BJ (cell line): ENCODE data around the gene GBX1. TPM values are rescaled to one million over a fixed set of nuclear protein-coding genes. Genes with fewer than 3 reads are reported as not detected.

ENCODE experiments used
- CTCF ChIA-PET: fragments of 350-600 bp; formaldehyde crosslinking; extraction: SDS; loops from one replicate; lab custom pipeline; 2021; ENCODE audit warnings: antibody characterized with exemption, inconsistent platforms; lab: Yijun Ruan, JAX
- POLR2A ChIA-PET: fragments of 300-600 bp; sonication (Branson Sonifier 250); formaldehyde crosslinking; extraction: SDS; loops from one replicate; lab custom pipeline; 2021; ENCODE audit warnings: antibody characterized with exemption; lab: Charles Lee
- DNase-seq: peaks from one replicate; pipeline ENCODE4 v3.0.0-alpha.2; 2011; ENCODE audit warnings: low read depth
- H3K27me3 ChIP-seq: 2 replicates; pipeline ENCODE4 v1.6.0; 2011; ENCODE audit warnings: low read length; ENCODE audit not compliant: control insufficient read depth, insufficient read depth
- H3K36me3 ChIP-seq: 2 replicates; pipeline ENCODE4 v1.5.1; 2011; ENCODE audit warnings: low read length; ENCODE audit not compliant: control insufficient read depth, insufficient read depth
- H3K4me3 ChIP-seq: 2 replicates; pipeline ENCODE4 v1.5.1; 2011; ENCODE audit warnings: low read depth, mild to moderate bottlenecking, control low read depth, low read length
- CTCF ChIP-seq: IDR thresholded peaks from 2 replicates; pipeline ENCODE4 v1.5.1; 2011; ENCODE audit warnings: low read depth, mild to moderate bottlenecking, control low read depth, inconsistent platforms, low read length, moderate library complexity; ENCODE audit not compliant: insufficient read depth
- polyA plus RNA-seq: library from polyadenylated mRNA; depleted of rRNA; stranded (reverse); fragments of >200 nt; gene quantifications from 2 replicates; pipeline ENCODE4 v1.2.3, GENCODE V29; 2011

GBX1 gene
- polyA plus RNA-seq, 1 experiment = not detected

DNA sequence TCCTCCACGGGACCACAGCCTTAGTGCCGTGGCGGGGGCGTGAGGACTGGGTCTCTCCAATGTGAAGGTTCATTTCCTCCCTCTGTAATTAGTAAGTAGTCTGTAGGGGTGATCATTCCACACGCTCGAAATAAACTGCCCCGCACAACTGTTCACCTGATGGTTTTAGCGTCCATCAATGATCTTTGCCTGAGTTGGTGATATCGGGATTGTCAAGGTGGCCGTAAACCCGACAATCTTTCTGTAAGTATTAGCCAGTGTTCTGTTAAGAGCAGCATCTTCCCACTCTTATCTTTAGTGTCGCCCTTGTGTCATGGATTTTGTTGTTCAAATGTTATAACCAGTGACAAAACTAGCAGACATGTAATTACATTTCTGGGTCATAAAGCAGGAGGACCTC, 63.5 kb downstream of the GBX1 start:
- TF ChIP-seq CTCF = no peak
- H3K4me3 ChIP-seq = no peak overlapping the region
- DNase-seq = no peak
- POLR2A ChIA-PET = no interaction called here
- CTCF ChIA-PET = interaction anchor here (0.7 to 3.2 kb wide), 6 partner anchors 8 to 85 kb away, joined by 3 to 16 read pairs (median 4); partner anchors contain the start of gene CDK5
- no peaks in the 10 kb centered on the region for H3K27me3 ChIP-seq
- no peaks in the 10 kb centered on the region; the same call in 1 of the 2 replicates for H3K36me3 ChIP-seq

DNA sequence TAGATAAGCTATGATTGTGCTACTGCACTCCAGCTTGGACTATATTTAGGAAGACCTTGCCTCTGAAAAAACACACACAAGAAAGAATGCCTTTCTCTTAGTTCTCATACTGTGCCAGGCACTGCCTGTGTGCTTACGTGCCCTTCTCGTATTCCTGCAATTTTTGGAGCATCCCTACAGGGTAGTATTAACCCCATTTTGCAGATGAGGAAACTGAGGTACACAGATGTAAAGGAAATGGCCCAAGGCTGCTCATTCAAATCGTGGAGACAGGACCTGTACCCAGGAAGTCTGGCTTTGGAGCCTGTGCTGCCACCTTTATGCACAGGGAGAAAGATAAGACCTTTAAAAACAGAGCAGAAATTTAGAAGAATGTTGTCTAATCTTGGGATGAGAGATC, 64.5 kb downstream of the GBX1 start:
- Histone ChIP-seq H3K27me3 (no peaks in the 10 kb centered on the region), H3K4me3 (no peak overlapping the region), H3K36me3 (no peaks in the 10 kb centered on the region; the same call in 1 of the 2 replicates)
- ChIA-PET POLR2A (no interaction called here), CTCF (interaction anchor here (0.9 to 3.2 kb wide), 4 partner anchors 11 to 84 kb away, joined by 3 to 16 read pairs (median 4); partner anchors contain the start of gene CDK5)
- no peak for DNase-seq
- no peak for TF ChIP-seq CTCF

DNA sequence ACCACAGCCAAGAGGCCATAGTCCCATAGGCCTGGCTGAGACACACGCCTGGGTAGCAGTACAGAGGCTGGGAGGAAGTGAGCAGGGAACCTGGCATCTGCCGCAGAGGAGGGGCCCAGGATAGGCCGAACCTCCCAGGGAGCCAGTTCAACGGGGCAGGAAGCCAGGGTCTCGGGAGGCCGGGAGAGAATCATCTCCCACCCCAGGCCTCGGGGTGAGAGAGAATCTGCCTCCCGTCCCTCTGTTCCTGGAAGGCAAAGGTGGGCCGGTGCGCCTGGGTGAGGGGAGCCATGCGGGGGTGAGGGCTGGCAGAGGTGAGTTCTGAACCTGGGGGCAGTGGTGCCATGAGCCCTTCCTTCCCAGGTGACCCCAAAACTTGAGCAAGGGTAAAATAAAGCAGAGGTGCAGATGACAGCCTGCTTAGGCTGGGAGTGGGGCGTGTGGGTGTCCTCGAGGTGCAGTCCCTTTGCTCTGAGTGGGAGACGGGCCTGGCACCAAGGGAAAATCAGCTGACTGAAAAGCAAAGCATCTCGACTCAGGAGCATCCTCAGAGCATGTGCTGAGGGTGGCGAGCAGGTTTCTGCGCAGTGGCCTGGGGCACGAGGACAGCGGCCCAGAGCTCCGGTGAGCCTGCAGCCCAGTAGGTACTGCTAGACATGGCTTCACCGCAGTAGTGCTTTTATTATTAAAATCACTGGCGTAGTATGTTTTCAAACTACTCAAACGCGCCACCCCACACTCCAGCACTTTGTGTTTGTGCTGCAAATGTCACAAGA, 65.7 kb downstream of the GBX1 start:
- no peak for DNase-seq
- TF ChIP-seq CTCF = no peak
- POLR2A ChIA-PET = no interaction called here

DNA sequence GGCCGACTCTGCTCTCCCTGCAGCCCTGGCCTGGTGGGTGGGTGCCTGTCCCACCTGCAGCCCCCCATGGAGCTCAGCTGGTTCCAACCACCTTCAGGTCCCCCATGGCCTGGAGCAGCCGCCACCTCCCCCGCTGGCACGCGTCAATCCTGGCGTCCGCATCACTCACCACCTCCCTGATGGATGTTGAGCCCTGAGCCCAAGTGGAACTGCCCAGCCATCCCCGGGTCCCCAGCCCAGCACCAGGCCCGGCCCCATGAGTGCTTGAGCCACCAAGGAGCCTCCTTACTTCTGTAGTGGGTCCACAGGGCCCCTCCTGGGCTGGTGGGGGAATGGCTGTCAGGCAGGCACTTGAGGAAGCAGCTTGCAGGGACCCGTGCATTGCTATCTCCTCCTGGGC, 66.6 kb downstream of the GBX1 start:
- POLR2A ChIA-PET = no interaction called here
- Histone ChIP-seq H3K4me3 (no peak overlapping the region), H3K36me3 (peaks cover 3% of the 10 kb centered on the region; the same call in 1 of the 2 replicates), H3K27me3 (no peaks in the 10 kb centered on the region)
- no peak for DNase-seq
- CTCF ChIA-PET = interaction anchor here (1.3 to 2.3 kb wide), 2 partner anchors 9 to 10 kb away, joined by 3 to 11 read pairs; no protein-coding TSS in a partner anchor
- no peak for TF ChIP-seq CTCF

More for the DNA sequence above, 65.7 kb downstream of the GBX1 start:
- CTCF ChIA-PET = interaction anchor here (2.3 to 3.2 kb wide), 2 partner anchors 9 to 83 kb away, joined by 11 to 16 read pairs; no protein-coding TSS in a partner anchor
- Histone ChIP-seq H3K27me3 (no peaks in the 10 kb centered on the region), H3K4me3 (no peak overlapping the region), H3K36me3 (peaks cover 1% of the 10 kb centered on the region; the same call in 1 of the 2 replicates)

DNA sequence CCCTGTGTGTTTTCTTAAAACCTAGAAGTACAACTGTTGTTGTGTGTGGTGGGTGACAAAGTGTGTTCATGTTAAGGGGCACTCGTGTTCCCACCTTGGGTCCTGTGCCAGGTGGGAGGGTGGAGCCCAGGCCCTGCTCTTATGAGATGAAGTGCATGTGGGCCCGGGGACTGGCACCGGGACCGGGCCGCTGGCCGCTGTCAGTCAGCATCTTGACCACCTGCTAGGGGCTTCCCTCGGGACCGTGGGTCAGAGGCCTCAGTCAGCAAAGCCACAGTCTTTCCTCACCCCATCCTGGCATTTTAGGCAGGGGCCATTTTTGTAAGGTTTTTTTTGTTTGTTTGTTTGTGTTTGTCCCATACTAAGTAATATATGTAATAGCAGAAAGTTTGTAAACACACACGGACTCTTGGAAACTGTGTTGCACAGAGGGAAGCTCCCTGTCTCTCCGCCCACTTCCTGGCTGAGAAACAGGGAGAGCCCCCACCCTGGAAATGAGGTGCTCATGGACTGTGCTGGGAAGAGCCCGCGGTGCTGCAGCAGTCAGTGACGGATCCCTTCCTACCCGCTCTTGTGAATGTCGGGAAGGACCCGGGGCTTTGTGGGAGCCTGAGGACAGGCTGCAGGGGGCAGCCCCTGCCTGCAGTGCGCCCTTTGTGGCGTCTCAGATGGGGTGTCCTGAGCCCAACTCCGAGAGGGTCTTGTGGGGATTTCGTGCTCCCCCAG, 67.8 kb downstream of the GBX1 start:
- ChIA-PET CTCF (interaction anchor here (0.9 to 2.3 kb wide), 4 partner anchors 8 to 90 kb away, joined by 3 to 11 read pairs (median 4); no protein-coding TSS in a partner anchor), POLR2A (no interaction called here)
- no peak for DNase-seq
- no peak for TF ChIP-seq CTCF
- Histone ChIP-seq H3K36me3 (peaks cover 3% of the 10 kb centered on the region; the same call in 1 of the 2 replicates), H3K27me3 (no peaks in the 10 kb centered on the region), H3K4me3 (no peak overlapping the region)
